Adrenal gland (tissue), 12 donors: Measurements from ENCODE around the gene DRAP1. TPM values are rescaled to one million over a fixed set of nuclear protein-coding genes. Genes with fewer than 3 reads are reported as not detected.
A peak's percentile ranks its signal among the peaks of the same experiment; 100 is the strongest.

Experiments used
- DNase-seq, 7 donors: peaks; one replicate each; pipeline ENCODE4 v3.0.0-alpha.2; 2019 to 2020
- H3K27ac ChIP-seq, 5 donors: fragments of 200-600 bp; sonication (generic) in 4 of 5; 1 replicate in 3 of 5; 2 replicates in 2 of 5; pipeline versions ENCODE4 v1.5.1 to v1.8.0; 2016 to 2020; ENCODE audit warnings: mild to moderate bottlenecking in 1 of 5
- H3K27me3 ChIP-seq: fragments of 200-600 bp; 2 replicates; pipeline ENCODE4 v1.8.0; 2021
- H3K36me3 ChIP-seq, 2 donors: fragments of 200-600 bp; replicated peaks in 1 of 2; 1 replicate in 1 of 2; 2 replicates in 1 of 2; pipeline versions ENCODE4 v1.5.1 to v1.8.0; 2018 to 2022
- H3K4me1 ChIP-seq, 2 donors: fragments of 200-600 bp; replicated peaks in 1 of 2; 1 replicate in 1 of 2; 2 replicates in 1 of 2; pipeline versions ENCODE4 v1.5.1 to v1.8.0; 2018 to 2021
- H3K4me3 ChIP-seq, 4 donors: fragments of 200-600 bp; sonication (generic) in 3 of 4; one replicate each; pipeline ENCODE4 v1.5.1; 2016 to 2018
- H3K9me3 ChIP-seq, 3 donors: fragments of 200-600 bp; sonication (generic) in 1 of 3; replicated peaks in 1 of 3; 1 replicate in 2 of 3; 2 replicates in 1 of 3; pipeline versions ENCODE4 v1.5.1 to v1.8.0; 2016 to 2021
- CTCF ChIP-seq, 6 experiments: fragments of 450-650 bp in 4 of 6; fragments of 200-600 bp in 2 of 6; sonication (generic) in 1 of 6; IDR thresholded peaks; 1 replicate in 5 of 6; 2 replicates in 1 of 6; pipeline versions ENCODE4 v1.5.1 to v1.8.0; 2016 to 2021; ENCODE audit warnings: antibody characterized with exemption in 6 of 6, mild to moderate bottlenecking in 2 of 6, moderate library complexity in 1 of 6
- POLR2A ChIP-seq, 2 donors: fragments of 450-650 bp; IDR thresholded peaks; one replicate each; pipeline ENCODE4 v1.6.1; 2017; ENCODE audit warnings: antibody characterized with exemption in 2 of 2, mild to moderate bottlenecking in 2 of 2, moderate library complexity in 1 of 2
- WGBS, 4 donors: extraction: QIAGEN DNeasy Blood & Tissue Kit in 2 of 4; methylation state at CpG; one replicate each; pipeline versions ENCODE4 v1.1.5 to v1.1.7; 2013 to 2017; 5-methylcytosine and 5-hydroxymethylcytosine counted together
- intact Hi-C, 2 donors: fragments of 100-400 bp; cut with DNase I; formaldehyde crosslinking; loops; one replicate each; pipeline versions ENCODE4 v1.14.1 to v1.15.0; 2022 to 2023
- polyA plus RNA-seq, 3 donors: library from polyadenylated mRNA; stranded (reverse); fragments of 200-250 nt in 2 of 3; fragments of 350-450 nt in 1 of 3; fragmentation: Illumina TruSeq in 1 of 3; extraction: RNeasy Lipid Tissue Mini Kit (QIAGEN cat#74804) in 1 of 3; gene quantifications; one replicate each; pipeline ENCODE4 v1.2.3, GENCODE V29; 2013 to 2014
- total RNA-seq, 9 donors: library from RNA; depleted of rRNA in 4 of 9; stranded (reverse); fragments of >200 nt in 4 of 9; fragments of 120-200 nt in 1 of 9; fragmentation: NEBNext Ultra II Directional in 1 of 9; extraction: Animal tissue kit (Norgen Biotek cat#: 25700) in 1 of 9; gene quantifications; one replicate each; pipeline versions ENCODE4 v1.1.0 to v1.2.4, GENCODE V29; 2013 to 2023
- donor health status: healthy with polysubstance abuse.
- donor health status: Bipolar disorder and iron deficiency.
- donor health status: DM: yes; HTN: yes; CAD: no.
- donor health status: DM: no; HTN: no; CAD: no.
- donor health status: DM: no; HTN: no; CAD: no.
- donor health status: DM: yes; HTN: yes; CAD: no.

Gene DRAP1
- total and polyA plus RNA-seq, 12 donors, result 63.7 to 269 (median 94.9) TPM

DNA sequence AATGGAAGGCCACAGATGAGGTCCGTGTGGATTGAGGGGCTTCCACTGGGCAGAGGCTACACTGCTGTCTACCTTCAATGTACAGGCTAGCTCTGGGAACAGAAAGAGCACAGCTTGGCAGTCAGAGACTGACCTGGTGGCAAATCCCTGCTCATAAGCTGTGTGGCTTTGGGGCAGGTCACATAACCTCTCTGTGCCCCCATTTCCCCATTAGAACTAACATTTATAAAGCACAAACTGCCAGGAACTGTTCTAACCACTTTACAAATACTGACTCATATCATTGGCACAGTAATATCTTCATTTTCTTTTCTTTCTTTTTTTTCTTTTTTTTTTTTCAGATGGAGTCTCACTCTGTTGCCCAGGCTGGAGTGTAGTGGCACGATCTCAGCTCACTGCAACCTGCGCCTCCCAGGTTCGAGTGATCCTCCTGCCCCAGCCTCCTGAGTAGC lies 22.2 kb upstream of the DRAP1 start:
- H3K27ac ChIP-seq, result no peak overlapping the region
- no peak for DNase-seq
- H3K4me1 ChIP-seq, result peaks cover 28 to 34% of the 10 kb centered on the region in 2 donors
- H3K9me3 ChIP-seq, result no peaks in the 10 kb centered on the region
- no peaks in the 10 kb centered on the region for H3K36me3 ChIP-seq
- 87 to 90% (median 88%) methylated on average over 4 of the region's 4 CpGs for WGBS, 4 donors
- intact Hi-C loops, result no loop called here
- H3K4me3 ChIP-seq, result no peak overlapping the region
- TF ChIP-seq CTCF (IDR thresholded peaks at IDR 0.05) (no peak), POLR2A (IDR thresholded peaks at IDR 0.05) (no peak)
- H3K27me3 ChIP-seq, result no peaks in the 10 kb centered on the region

DNA sequence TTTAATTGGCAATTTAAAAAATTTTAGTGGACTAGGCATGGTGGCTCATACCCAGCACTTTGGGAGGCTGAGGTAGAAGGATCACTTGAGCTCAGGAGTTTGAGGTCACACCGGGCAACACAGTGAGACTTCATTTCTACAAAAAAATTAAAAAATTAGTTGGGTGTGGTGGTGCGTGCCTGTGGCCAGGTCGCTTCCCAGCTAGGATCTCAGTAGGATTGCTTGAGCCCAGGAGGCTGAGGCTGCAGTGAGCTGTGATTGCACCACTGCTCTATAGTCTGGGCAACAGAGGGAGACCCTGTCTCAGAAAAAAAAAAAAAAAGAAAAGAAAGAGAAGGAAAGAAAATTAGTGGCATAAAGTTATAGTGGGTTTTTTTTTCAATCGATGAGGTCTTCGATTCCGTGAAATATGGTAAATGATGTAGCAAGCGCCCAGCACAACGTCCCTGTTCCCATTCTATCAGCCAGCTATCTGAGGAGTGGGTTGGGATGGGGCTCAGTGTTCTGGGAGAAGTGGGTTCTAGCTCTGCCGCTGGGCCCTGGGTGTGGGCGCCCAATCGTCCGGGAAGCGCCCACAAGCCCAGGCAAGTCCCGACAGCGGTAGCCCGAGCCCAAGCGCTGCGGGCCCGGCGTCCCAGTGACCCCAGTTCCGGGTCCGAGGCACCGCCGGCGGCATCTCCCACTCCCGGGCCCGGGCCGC lies 20.4 kb upstream of the DRAP1 start:
- no peaks in the 10 kb centered on the region for H3K27me3 ChIP-seq
- H3K4me3 ChIP-seq, result peak overlapping the region in 2 of 4 donors; percentile 39 to 63
- no peak for DNase-seq
- 29 to 72% (median 33%) methylated on average over 9 to 28 of the region's 28 CpGs for WGBS, 4 donors
- H3K36me3 ChIP-seq, result no peaks in the 10 kb centered on the region
- intact Hi-C loops, result no loop called here
- peaks cover 12 to 16% of the 10 kb centered on the region in 2 donors for H3K4me1 ChIP-seq
- H3K9me3 ChIP-seq, result no peaks in the 10 kb centered on the region
- TF ChIP-seq POLR2A (IDR thresholded peaks at IDR 0.05), result no peak
- TF ChIP-seq CTCF (IDR thresholded peaks at IDR 0.05), result no peak
- H3K27ac ChIP-seq, result peak overlapping the region in 2 of 5 donors; percentile 83 to 85

DNA sequence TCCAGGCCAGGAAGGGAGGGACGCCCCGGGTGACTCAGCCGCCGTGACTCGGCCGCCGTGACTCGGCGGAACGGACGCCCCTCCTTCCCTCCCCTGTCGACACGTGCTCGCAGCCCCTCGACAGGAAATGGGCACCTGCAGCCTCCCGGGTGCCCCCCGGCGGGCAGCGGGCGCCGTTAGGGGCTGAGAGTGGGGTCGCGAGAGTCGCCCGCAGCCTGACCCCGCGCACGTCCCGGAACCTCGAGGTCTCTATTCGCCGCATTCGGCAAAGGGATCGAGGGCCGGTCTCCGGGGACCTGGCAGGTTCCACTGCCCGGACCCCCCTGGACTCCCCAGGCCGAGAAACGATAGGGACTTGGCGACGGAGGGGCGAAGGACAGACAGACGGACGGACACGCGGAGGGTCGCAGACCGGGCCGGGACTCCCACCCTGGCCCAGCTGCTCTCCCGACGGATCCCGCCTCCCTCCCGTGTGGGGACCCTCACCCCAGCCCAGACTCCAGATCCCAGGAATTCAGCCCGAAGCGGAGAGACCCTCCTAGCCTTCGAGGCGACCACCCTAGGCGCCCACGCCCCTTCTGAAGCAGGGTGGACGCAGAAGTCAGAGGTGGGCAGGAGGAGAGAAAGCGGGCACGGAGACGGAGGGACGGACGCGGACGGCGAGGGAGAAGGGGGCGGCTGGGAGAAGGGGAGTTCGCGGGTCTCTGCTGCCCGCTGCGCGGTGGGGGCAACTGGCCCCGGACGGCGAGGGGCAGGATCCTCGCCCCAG lies 19.7 kb upstream of the DRAP1 start:
- WGBS, 4 donors, result 0 to 5% (median 2%) methylated on average over 27 to 78 of the region's 78 CpGs
- no peaks in the 10 kb centered on the region for H3K36me3 ChIP-seq
- no peaks in the 10 kb centered on the region for H3K9me3 ChIP-seq
- H3K27me3 ChIP-seq, result no peaks in the 10 kb centered on the region
- DNase-seq, result peak; percentile 64 to 82 (median 74)
- H3K27ac ChIP-seq, result peak overlapping the region in 4 of 5 donors; percentile 63 to 85 (median 76)
- TF ChIP-seq POLR2A (IDR thresholded peaks at IDR 0.05), result no peak
- no peak for TF ChIP-seq CTCF (IDR thresholded peaks at IDR 0.05)
- H3K4me1 ChIP-seq, result peaks cover 12 to 16% of the 10 kb centered on the region in 2 donors
- peak overlapping the region in 3 of 4 donors; percentile 6 to 63 (median 39) for H3K4me3 ChIP-seq
- intact Hi-C loops, result no loop called here

DNA sequence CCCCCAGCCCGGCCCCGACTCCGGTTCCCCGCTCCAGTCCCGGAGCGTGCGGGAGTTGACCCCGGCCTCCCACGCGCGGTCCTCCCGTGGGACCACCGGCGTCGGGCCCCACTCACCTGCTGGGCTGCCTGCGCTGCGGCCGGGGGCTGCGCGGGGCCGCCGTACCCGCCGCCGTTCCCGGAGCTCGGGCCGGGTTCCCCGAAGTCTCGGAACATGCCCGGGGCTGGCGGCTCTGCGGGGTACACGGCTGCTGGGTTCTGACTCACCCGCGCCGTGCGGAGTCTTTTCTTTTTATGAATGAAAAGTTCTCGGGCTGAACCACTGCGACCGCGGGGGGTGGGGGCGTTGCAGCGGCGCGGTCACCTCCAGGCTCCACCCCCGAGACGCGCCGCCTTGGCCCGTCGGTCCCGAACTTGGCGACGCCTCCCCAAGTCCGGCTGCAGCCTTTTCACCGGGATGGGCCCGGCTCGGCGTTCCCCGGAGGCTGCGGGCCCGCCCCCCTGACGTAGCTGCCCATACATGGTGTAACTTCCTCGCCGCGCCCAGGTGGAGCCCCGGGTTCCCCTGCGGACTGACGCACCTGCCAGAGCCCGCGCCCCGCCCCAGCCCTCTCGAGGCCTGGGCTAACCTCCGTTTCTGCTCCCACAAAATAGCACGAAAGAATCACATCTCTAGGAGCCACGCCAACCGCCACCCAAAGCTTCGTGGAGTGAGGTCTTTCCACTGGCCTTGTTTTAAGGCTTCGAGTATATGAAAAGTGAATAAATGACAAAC lies 18.9 kb upstream of the DRAP1 start, which contains the start of gene FOSL1:
FOSL1 (minus strand) TSS at position 264 of the 774 bp plus-strand sequence; CDS start at position 215, 49 bp downstream.
- peak within 1 kb of the TSS in 3 of 4 donors; percentile 6 to 63 (median 39) for H3K4me3 ChIP-seq
- H3K27ac ChIP-seq, result peak within 1 kb of the TSS; percentile 3 to 85 (median 70)
- TF ChIP-seq POLR2A (IDR thresholded peaks at IDR 0.05), result peak; percentile 90 to 97
- no peak for TF ChIP-seq CTCF (IDR thresholded peaks at IDR 0.05)
- no peaks in the 10 kb centered on the region for H3K9me3 ChIP-seq
- 2 to 17% (median 3%) methylated on average over 6 to 80 of the region's 80 CpGs for WGBS, 4 donors
- H3K36me3 ChIP-seq, result no peaks in the 10 kb centered on the region
- H3K27me3 ChIP-seq, result no peaks in the 10 kb centered on the region
- peaks cover 12 to 16% of the 10 kb centered on the region in 2 donors for H3K4me1 ChIP-seq
- DNase-seq, result peak; percentile 85 to 95 (median 93)
- intact Hi-C loops, result no loop called here
